Measurements from ENCODE around the gene DBH. TPM values are rescaled to one million over a fixed set of nuclear protein-coding genes. Genes with fewer than 3 reads are reported as not detected.
"Not testable (repeated sequence)": the region's sequence is repeated elsewhere in the genome, so short reads cannot be mapped to it uniquely, and the experiment has no call there.

DBH gene
- total RNA-seq, 1 experiment from 2014 or later: not detected

DNA sequence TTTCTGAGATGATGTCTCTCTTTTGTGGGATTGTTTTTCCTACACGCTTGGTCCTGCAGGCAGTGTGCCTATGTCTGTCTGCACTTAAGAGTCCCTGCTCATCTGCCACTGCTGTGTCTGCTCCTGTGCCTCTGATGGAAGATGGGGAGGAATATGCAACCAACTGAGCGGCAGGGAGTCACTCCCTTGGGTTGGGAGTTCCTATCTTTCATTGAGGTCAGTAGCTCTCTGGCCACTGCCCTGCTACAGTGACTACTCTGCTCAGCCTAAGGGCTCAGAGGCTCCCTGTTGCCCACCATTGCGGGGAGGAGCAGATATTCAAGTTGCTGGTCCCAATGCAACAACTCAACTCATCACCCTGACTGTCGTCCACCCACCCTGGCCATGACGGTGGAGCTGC lies 13.6 kb upstream of the DBH start:
- no peak for DNase-seq (ENCODE audit: low spot score)

DNA sequence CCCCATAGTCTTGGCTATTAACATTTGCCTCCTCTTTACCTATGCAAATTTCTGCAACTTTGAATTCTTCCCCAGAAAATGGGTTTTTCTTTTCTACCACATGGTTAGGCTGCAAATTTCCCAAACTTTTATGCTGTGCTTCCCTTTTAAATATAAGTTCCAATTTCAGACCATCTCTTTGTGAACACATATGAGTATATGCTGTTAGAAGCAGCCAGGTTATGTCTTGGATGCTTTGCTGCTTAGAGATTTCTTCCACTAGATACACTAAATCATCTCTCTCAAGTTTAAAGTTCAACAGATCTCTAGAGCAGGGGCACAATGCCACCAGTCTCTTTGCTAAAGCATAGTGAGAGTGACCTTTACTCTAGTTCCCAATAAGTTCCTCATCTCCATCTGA lies 10.2 kb upstream of the DBH start:
- DNase-seq (ENCODE audit: low spot score): not testable (repeated sequence)

DNA sequence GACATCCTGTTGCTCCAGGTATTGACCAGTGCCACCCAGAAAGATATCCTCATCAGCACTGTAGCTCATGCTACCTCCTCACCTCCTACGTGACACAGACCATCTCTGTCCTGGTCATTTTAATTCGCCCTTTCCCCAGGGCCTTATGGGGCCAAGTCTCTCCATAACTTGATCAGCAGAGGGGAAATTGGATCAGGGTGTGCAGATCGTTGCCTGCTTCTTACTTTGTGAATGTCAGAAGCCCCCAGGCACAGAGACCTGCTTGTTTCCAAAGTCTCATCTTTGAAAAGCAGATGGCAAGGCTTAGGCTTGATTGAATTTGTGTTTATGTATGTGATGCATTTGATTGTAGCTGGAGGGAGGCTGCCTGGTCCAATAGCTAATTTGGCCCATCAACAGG lies 8.8 kb upstream of the DBH start:
- DNase-seq (ENCODE audit: low spot score): no peak

DNA sequence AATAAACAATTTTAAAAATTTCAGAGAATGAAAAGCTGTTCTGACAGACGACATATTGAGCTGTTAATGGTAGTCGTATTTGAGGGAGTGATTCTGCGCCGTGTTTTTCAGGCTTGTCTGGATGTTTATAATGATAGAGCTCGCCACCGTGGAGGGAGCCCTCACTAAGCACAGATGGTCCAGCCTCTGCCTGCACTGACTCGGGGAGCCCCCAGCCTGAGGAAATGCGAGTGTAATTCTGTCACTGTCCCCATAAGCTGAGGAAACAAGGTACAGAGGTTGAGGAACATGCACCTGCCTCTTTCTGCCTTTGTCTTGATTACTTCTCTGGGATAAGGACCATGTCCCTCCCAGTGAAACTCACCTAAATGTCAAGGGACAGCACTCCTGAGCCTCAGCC lies 7.4 kb upstream of the DBH start:
- DNase-seq (ENCODE audit: low spot score): no peak

DNA sequence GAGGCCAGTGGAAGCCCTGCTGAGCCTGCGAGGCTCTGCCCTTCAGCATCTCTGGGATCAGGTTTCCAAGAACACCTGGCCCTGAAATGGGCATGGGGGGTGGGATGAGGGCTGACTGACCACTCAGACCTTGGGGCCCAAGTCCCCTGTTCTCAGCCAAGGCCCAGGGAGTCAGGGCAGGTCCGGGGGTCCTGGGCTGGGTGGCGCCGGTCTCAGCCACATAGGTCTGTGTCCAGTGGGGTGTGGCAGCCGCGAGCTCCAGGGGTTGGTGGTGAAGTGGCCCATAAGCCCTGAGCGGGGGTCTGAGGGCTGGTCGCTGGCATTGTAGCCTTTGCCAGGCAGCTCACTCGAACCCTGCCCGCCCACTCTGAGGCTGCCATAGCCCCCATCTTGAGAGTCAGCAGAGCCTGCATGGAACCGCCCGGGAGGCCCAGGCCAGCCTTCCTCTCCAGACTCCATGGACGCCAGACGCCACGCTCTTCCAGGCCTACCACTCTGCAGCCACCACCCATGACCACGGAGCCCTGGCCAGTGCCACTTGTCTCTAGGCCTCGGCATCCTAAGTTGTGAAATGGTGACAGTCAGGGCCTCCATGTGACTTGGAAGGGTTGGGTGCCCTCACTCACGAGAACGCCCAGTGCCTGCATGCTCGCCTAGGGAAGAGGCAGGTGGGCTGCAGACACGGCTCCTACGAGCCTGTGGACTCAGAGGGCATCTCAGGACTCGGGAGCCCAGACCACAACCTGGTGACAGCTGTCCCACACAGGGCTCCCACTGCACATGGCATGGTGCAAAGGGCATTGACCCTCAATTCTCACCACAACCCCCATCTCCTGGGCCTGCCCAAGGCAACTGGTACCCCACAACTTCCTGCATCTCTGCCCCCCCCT lies 6.7 kb upstream of the DBH start:
- no peak for DNase-seq (ENCODE audit: low spot score)

DNA sequence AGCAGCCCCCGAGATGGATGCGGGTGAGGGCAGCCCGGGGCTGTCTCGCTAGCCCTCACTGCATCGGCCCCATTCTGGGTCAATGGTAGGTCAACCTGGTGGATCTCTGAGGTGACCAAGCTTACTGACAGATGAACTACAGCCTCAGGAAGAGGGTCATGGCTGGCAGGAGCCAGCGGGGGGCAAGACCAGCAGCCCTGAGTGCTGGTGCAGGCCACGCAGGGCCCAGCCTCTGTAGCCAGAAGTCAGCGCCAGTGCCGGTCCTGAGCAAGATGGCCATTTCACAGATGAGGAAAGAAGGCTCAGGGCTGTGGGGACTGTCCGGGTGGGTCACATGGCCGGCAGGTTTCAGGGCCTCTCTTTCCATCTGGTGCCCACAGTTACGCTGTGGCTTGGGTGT lies 5.1 kb upstream of the DBH start:
- no peak for DNase-seq (ENCODE audit: low spot score)

DNA sequence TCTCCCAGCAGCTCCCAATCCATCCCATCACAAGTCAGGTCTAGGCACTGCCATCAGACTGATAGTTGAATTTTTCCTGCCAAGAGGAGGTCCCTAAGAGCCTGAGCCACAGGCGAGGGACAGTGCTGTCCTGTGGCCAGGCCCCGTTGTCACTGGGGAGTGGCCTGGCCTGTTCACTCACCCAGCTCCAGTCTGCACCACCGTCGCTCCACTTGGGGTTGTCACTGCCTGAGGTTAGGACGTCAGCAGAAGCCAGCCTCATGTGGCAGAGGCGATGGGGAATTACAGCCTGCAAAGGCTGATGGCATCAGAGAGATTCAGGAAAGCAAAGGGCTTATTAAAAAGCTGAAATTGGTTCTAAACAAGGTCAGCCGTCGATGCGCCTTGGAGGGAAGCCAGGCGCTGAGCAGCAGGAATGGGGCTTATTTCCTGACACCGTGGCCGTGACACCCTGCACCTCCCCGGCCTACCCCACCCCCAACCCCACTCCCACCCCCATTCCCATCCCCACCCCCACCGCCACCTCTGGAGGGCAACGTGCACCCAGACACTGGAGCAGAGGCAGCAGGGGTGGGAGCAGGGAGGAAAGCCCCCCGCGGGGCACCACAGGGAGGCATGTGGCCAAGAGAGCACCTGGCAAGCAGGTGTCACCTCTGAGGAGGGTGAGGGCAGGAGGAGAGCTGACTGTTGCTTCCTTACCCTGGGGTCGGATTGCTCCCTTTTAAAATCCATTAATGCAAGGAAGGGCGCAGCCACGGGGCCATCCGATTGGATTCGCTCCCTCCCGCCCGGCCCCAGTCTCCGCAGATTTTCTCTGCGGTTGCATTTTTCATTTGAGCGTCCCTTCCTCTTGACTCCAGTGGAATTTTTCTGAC lies 3.1 kb upstream of the DBH start:
- DNase-seq (ENCODE audit: low spot score): no peak

DNA sequence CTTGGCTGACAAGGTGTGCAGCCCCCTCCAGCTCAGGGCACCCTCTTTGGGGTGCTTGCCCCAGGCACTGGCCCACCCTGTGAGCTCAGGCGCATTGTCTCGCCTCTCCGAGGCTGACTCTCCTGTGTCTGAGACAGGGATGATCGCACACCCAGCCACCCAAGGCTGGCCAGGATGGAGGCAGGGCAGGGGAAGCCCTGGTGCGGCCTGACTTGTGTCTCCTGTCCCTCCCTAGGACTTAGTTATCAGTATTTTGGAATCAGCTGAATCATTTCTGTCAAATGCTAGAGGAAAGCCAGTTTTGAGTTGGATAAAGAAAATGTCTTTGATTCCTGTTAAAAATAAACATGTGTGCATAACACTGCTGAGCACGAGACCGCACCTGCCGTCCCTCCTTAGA lies 2.5 kb upstream of the DBH start:
- no peak for DNase-seq (ENCODE audit: low spot score)

DNA sequence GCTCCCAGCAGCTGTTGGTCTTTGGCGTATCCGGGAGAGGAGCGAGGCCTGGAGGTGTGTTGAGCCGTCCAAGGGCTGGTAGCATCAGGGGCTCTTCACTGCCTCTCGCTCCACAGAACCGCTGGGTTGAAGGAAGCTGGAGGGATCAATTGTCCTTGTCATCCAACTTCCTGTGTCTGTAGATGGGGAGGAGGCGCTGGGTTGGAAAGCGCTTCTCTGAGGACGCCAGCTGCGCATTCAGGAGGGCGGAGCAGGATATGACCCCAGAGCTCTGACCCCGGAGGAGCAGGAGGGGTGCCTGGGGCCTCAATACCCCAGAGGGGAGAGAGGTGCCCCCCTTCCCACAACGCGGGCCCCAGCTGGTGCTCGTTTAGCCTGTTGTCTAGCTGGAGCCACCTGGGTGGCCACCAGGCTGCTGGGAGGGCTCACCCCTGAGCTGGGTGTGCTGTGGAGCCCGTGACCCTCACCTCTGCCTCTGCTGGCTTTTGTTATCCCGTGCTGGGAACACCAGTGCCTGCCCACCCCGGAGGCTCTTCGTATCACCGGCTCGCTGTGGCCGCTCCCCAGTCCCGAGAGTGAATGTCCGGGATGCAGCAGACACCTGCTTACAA lies 2.0 kb upstream of the DBH start:
- DNase-seq (ENCODE audit: low spot score): no peak

DNA sequence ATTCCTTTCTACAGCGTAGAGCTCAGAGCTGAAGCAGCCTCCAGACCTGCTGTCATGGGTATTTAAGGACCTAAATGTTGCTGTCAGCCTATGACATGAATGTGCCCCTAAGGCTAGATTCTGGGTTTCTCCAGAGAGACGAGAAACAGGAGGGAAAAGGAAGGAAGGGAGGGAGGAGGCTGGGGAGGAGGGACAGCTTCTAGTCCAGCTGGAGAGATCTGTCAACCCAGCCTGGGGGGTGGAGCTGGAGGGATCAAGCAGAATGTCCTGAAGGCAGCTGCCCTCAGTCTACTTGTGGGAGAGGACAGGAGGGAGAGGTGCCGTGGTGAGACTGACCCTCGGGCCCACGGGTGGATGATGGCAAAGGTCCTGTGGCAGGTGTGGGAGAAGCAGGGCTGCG lies 1.1 kb upstream of the DBH start:
- DNase-seq (ENCODE audit: low spot score): no peak

DNA sequence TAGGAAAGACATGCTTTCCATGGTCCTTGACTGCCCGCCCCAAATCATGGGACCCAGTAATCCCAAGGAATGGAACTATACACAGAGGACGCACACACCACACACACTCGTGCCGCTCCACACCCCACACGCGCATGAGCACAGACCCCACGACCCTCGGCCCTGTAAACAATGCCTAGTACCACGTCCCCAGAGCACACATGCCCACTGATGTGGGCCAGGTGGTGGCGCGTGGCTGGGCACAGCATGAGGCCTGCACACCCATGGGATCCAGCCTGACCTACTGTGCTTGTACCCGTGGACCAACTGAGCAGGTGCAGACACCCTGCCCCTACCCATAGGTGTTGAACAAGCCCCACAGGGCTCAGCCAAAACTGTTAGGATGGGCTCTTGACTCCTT lies 739 bp downstream of the DBH start:
- no peak for DNase-seq (ENCODE audit: low spot score)

DNA sequence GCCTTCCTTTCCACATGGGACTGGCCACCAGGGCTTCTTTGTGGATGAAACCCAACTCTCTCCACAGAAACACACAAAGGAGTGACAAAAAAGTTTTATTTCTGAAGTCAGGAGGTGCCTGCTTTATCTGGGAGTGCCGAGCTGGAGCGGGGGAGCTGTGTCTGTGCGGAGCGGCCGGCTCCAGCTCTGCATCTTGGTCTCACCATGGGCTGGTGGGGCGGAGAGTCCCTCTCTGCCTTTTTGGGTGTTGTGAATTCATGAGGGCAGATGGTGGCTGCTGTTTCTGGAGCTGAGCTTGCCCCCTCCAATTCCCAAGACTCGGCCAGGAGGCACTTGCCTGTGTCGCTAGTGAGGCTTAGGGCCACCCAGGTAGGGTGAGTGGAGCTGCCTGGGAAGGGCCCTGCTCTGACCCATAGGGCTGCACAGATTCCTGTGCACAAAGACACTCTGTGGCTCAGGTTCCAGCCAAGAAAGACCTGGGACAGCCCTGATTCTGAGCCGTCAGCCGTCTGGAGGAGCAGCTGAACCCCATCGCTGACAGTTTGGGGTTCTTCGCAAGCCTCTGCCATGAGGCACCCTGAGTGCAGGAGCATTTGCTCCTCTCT lies 1.4 kb downstream of the DBH start:
- DNase-seq (ENCODE audit: low spot score): no peak

DNA sequence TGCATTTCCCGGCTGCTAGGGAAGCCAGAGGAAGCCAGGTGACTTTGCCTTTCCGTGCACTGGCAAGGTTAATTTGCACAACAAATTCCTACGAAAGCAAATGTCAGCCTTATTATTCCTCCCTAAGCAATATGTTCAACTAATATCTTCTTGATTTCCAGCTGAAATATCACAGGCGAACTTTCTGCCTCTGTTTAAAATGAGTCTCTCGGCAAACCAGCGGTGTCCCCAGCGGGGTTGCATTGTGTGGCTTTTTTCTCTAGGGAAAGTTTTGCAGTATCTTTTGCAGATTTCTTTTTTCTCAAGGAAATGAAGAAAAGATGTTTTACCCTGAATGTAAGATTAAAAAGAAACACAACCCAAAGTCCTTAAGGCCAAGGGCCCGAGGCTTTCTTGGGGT lies 1.9 kb downstream of the DBH start:
- DNase-seq (ENCODE audit: low spot score): no peak

DNA sequence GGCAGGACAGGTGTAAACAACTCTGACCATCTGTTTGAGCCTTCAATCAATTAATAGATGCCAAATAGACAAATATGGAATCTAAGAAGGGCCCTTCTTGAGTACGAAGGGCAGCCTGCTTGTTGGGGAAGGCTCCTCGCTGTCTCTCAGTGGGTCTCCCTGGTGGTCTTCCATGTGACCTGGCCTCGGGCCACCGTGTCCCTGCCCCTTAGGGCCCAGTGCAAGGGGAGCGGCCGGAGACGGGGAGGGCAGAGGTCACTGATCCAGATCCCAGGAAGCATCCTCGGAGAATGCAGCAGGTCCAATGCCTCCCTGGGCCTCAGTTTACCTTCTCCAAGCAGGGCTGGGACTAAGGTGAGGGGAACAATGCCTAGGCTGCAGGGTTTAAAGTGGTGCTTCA lies 2.5 kb downstream of the DBH start:
- DNase-seq (ENCODE audit: low spot score): no peak

DNA sequence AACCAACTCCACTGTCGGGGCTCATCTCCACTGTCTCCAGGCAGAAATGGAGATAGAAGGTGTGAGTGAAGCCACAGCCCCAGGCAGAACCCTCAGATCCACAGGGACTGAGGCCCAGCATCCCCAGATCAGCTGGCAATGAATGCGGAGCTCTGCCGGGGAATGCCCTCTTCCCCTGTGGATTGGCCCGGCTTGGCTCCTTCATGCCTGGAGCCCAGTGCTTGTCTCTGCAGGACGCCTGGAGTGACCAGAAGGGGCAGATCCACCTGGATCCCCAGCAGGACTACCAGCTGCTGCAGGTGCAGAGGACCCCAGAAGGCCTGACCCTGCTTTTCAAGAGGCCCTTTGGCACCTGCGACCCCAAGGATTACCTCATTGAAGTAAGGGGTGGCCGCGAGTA lies 3.5 kb downstream of the DBH start:
- DNase-seq (ENCODE audit: low spot score): no peak

DNA sequence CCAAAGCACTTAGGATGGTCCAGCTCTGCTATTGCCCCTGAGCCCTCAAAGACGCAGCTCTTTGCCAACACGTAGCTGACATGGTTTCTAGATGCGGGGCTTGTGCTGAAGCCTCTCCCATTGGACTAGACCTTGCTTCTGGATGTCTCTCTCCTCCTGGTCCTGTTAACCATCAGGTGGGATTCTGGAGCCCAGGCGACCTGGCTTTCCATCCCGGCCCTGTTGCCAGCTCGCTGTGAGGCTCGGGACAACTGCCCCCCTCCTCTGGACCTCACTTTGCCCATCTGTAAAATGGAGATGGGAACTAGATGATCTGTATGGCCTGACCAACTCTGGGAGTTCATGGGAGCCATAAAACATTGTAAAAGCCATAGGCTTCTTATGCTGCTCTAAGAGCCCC lies 4.0 kb downstream of the DBH start:
- no peak for DNase-seq (ENCODE audit: low spot score)

DNA sequence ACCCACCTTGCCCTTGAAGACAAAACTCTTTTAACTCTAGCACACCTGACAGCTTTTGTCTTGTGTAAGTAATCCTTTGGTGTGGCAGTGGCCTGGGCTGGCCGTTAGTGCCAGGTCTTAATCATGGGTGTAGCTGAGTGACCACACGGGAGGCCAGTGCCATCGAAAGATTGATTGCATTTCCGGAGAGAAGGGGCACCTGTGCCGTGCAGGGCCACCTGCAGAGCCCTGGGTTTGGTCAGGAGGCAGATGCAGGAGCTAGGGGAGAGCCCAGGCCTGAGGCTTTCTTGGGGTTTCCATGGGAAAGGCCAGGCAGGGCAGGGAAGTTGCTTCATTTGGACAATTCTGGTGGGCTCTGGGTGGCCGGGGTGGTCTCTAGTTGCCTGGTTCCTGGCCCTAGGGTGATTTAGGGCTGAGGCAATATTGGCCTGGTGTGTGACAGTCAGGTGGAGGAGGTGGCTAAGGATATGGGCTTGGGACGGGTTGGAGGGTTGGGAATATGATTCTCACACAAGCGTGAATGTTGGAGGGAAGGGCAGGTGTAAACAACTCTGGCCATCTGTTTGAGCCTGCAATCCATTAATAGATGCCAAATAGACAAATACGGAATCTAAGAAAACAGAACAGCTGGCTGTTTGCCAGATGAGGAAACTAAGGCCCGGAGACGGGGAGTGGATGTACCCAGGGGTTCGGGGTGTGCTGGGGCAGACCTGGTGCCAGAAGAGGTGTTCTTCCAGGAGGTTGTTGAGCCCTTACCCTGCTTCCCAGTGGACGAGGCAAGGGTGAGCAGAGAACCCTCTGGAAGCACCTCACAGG lies 4.6 kb downstream of the DBH start:
- DNase-seq (ENCODE audit: low spot score): no peak

DNA sequence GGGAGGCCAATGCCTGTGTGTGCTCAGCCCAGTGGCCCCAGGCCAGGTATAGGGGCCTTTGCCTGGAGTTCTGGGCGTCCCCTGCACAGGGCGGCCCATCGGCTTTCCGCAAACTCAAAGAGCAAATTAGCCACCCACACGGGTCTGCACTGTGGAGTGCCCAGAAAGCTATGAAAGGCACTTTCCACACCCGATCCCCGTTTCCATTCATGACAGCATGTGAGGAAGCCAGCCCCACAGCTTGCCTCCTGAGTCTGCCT lies 5.2 kb downstream of the DBH start:
- DNase-seq (ENCODE audit: low spot score): no peak

DNA sequence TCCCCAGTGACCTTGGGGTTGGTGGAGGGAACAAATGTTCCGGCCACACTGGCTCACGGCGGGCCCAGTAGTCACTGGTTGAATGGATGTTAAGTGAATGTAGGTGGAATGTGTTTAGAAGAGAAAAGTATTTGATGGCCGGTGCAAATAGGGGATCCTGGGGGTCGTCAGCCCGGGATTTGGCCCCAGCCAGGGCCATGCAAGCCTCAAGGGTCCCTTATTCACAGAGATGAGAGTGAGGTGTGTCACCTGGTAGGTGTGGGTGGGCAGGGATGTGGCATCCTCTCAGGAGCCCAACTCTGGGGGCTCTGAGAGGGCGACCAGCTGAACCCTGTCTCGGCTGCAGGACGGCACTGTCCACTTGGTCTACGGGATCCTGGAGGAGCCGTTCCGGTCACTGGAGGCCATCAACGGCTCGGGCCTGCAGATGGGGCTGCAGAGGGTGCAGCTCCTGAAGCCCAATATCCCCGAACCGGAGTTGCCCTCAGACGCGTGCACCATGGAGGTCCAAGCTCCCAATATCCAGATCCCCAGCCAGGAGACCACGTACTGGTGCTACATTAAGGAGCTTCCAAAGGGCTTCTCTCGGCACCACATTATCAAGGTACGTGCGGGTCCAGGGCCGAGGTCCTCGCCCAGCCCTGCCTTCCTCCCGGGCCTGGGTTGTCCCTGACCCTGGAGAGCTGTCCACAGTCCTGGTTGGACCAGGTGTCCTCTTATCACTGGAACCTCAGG lies 5.9 kb downstream of the DBH start:
- DNase-seq (ENCODE audit: low spot score): no peak

DNA sequence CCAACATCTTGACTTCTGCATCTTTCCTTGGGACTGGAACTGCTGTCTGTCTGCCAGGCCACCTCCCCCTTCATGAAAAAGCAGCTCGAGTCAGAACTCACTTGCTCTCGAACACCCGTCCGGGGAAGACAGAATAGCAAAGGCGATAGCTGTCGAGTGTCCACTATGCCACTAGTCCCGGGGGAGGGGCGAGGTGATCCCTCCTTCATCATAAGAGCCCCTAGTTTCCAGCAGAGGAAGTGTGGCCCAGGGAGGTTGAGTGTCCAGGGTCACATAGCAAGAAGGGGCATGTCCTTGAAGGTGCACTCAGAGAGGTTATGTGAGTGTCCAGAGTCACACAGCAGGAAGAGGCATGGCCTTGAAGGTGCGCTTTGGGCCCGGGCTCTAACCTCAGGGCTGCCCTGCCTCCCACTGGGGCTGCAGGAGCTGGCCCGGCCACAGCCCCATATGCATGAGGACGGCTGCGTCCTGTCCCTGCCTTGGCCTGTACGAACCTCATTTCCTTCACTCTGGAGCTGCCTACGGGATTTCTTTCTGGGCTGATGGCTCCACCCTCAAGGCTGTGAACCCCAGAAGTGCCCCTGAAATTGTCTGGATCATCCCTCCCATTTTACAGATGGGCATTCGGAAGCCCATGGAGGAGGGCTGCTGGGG lies 6.7 kb downstream of the DBH start:
- no peak for DNase-seq (ENCODE audit: low spot score)
